ENCODE measurements around the gene KLF16.

The KLF16 gene

DNA sequence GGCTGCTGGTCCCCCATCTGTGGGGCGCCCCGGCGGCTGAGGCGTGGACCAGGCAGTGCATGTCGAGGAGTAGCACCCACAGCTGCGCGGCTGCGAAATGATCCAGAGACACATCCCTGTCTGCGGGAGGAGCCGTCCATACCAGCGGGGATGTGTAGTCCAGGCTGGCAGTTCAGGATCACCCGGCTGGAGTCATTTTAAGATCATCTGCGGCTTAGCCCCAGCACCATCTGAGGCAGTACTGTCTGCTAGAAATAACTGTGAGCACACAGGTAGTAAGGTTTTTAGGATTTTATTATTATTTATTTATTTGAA is 44.9 kb upstream of the KLF16 start:
- DNase-seq = no peak

GRCh38 chr19:1907563-1908363 is 44.4 kb upstream of the KLF16 start:
- H3K27ac ChIP-seq = no peak overlapping the region
- peaks cover 43% of the 10 kb centered on the region for H3K36me3 ChIP-seq
- no peak for DNase-seq
- TF ChIP-seq CTCF (IDR thresholded peaks at IDR 0.05; ENCODE audit: low read depth, low read length) = no peak
- H3K4me3 ChIP-seq (ENCODE audit: low read depth, low read length) = no peak overlapping the region
- peaks cover 3% of the 10 kb centered on the region for H3K9me3 ChIP-seq (ENCODE audit: severe bottlenecking)
- no peaks in the 10 kb centered on the region for H3K27me3 ChIP-seq (ENCODE audit: insufficient read depth, low read depth, severe bottlenecking)

More for the DNA sequence above, 44.9 kb upstream of the KLF16 start:
- Histone ChIP-seq H3K27ac (no peak overlapping the region), H3K4me3 (ENCODE audit: low read depth, low read length) (no peak overlapping the region), H3K27me3 (ENCODE audit: insufficient read depth, low read depth, severe bottlenecking) (no peaks in the 10 kb centered on the region), H3K36me3 (peaks cover 49% of the 10 kb centered on the region), H3K9me3 (ENCODE audit: severe bottlenecking) (peaks cover 3% of the 10 kb centered on the region)
- no peak for TF ChIP-seq CTCF (IDR thresholded peaks at IDR 0.05; ENCODE audit: low read depth, low read length)

DNA sequence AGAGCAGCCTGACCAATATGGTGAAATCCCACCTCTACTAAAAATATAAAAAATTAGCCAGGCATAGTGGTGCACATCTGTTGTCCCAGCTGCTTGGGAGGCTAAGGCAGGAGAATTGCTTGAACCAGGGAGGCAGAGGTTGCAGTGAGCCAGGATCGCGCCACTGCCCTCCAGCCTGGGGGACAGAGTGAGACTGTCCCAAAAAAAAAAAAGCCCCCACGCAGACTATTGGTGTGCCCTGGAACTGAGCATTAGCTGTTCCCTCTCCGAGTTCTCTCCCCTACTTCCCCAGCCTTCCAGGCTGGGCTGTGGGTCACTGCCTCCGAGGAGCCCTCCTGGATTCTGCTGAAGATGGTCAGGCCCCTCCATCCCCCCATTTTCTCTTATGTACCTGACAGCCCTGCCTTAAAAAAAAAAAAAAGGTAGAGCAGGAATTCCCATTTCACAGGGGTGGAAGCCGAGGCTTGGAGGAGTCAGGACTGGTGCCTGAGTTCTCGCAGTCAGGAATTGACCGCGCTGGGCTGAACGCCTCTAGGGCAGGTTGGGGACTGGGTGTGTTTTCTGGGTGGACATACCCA is 43.7 kb upstream of the KLF16 start:
- Histone ChIP-seq H3K4me3 (ENCODE audit: low read depth, low read length) (no peak overlapping the region), H3K27ac (no peak overlapping the region)
- no peak for TF ChIP-seq CTCF (IDR thresholded peaks at IDR 0.05; ENCODE audit: low read depth, low read length)

GRCh38 chr19:1905863-1906375 is 42.5 kb upstream of the KLF16 start:
- H3K27me3 ChIP-seq (ENCODE audit: insufficient read depth, low read depth, severe bottlenecking) = no peaks in the 10 kb centered on the region
- no peak for TF ChIP-seq CTCF (IDR thresholded peaks at IDR 0.05; ENCODE audit: low read depth, low read length)
- peak overlapping the region; percentile 32 for H3K4me3 ChIP-seq (ENCODE audit: low read depth, low read length)
- DNase-seq = no peak
- no peaks in the 10 kb centered on the region for H3K9me3 ChIP-seq (ENCODE audit: severe bottlenecking)
- peaks cover 28% of the 10 kb centered on the region for H3K36me3 ChIP-seq
- peak overlapping the region; percentile 92 for H3K27ac ChIP-seq

More for the DNA sequence above, 43.7 kb upstream of the KLF16 start:
- no peak for DNase-seq
- Histone ChIP-seq H3K36me3 (peaks cover 36% of the 10 kb centered on the region), H3K27me3 (ENCODE audit: insufficient read depth, low read depth, severe bottlenecking) (no peaks in the 10 kb centered on the region), H3K9me3 (ENCODE audit: severe bottlenecking) (peaks cover 3% of the 10 kb centered on the region)

DNA sequence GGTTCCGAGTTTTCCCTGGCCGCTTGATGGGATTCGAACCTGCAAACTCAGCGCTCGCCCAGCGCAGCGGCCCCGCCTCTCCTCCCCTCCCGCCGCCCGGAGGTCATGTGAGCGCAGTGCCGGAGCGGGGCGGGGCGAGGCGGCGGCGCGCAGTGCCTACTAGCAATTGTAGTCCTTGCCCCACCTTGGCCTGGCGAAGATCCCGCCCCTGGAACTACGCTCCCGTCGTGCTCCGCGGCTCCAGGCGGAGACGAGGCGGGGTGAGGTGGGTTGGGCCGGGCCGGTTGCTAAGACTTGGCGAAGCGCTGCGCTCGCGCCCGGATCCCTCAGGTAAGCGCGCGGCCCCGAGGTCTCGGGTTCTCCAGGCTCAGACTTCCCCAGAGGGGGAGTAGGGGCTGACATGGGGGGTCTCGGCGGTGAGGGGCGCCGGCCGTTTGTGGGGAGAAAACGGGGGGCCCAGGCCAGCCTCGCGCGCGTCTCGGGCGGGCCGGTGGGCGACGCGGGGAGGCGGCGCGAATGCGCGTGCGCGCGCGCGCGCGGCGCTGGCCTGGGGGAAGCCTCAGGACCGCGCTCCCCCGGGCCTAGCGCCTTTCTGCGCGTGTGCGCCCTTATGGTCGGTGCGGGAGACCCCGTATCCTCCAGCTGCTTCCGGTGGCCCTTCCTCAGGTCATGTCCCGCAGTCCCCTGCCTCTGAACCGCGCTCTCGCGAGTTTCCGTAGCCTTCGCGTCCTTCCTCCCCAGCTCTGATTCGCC is 41.9 kb upstream of the KLF16 start, which contains the start of the genes ADAT3 and SCAMP4:
ADAT3 (plus strand) TSS at position 290 of the 753 bp plus-strand sequence. CDS start 6,649 bp downstream, outside the sequence.
SCAMP4 (plus strand) TSS at position 290 of the 753 bp plus-strand sequence. CDS start 9,621 bp downstream, outside the sequence.
- H3K4me3 ChIP-seq (ENCODE audit: low read depth, low read length) = peak within 1 kb of the TSS; percentile 43
- no peaks in the 10 kb centered on the region for H3K27me3 ChIP-seq (ENCODE audit: insufficient read depth, low read depth, severe bottlenecking)
- H3K9me3 ChIP-seq (ENCODE audit: severe bottlenecking) = no peaks in the 10 kb centered on the region
- peaks cover 28% of the 10 kb centered on the region for H3K36me3 ChIP-seq
- no peak for TF ChIP-seq CTCF (IDR thresholded peaks at IDR 0.05; ENCODE audit: low read depth, low read length)
- peak; percentile 99 for DNase-seq
- peak within 1 kb of the TSS; percentile 92 for H3K27ac ChIP-seq

Measured in WERI-Rb-1 (cell line).